Hippocampal formation (tissue), 2 donors: ENCODE measurements around the gene NDUFA1.
"Not testable (repeated sequence)": the region's sequence is repeated elsewhere in the genome, so short reads cannot be mapped to it uniquely, and the experiment has no call there.

Source experiments
- DNase-seq, 2 donors: peaks; one replicate each; lab custom pipeline; 2025; lab: John Stamatoyannopoulos, UW

The NDUFA1 gene

DNA sequence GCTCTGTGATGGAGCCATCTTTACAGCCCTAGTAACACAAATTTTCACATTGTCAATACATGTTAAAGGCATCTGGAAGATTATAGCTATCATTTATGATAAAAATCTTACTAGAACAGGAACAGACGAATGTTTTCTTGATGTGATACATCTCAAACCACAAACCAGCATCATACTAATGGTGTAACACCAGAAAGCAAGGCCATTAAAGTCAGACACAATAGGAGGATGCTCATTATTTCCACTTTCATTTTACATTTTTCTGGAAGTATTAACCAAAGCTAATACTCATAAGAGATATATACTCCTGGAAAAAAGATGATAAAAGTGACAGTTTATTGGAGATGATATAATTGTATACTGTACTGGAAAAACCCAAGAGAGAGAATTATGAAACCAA is 29.3 kb downstream of the NDUFA1 start:
- no peak for DNase-seq

GRCh38 chrX:119916310-119916709 is 44.7 kb downstream of the NDUFA1 start:
- no peak for DNase-seq

DNA sequence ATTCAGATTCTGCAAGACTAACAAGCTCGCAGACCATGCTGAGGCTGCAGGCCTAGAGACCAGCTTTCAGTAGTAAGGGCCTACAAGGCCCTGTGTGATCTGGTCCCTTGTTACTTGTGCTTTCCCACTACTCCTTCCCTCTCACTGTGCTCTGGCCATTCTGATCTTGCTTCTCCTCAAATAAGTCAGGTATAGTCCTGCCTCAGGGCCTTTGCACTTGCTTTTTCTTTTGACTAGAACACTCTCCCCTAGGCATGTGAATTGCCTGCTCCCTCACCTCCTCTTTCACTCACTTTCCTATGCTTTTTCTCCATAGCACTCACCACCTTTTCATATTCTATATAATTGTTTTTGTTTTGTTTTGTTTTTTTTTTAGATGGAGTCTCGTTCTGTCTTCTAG is 46.2 kb downstream of the NDUFA1 start:
- DNase-seq = no peak

- no peak for DNase-seq
These were observed 48.4 kb downstream of the NDUFA1 start for GRCh38 chrX:119919835-119920585.

GRCh38 chrX:119922391-119922790 is 50.8 kb downstream of the NDUFA1 start:
- not testable (repeated sequence) for DNase-seq
